ENCODE measurements around the gene PVRIG. TPM values are rescaled to one million over a fixed set of nuclear protein-coding genes. Genes with fewer than 3 reads are reported as not detected.

Gene PVRIG
- total and polyA plus RNA-seq, 2 of the 8 experiments (the other 6 are each of a cell fraction or from before 2014, with no cell fraction given) = 0.15 TPM; not detected in 1

- Histone ChIP-seq H4K5ac (ENCODE audit: insufficient read length, low read depth, low read length) (no peak overlapping the region), H2AK5ac (ENCODE audit: low read depth, low read length) (no peak overlapping the region), H3K23ac (ENCODE audit: insufficient read length) (no peak overlapping the region), H2BK120ac (replicated peaks; ENCODE audit: low read depth, low read length) (no peak overlapping the region), H4K91ac (replicated peaks; ENCODE audit: insufficient read length, low read length) (no peak overlapping the region), H3K27me3 (replicated peaks in 1 of 4; ENCODE audit: control insufficient read depth in 3 of 4, extremely low read depth in 1 of 4, insufficient read depth in 3 of 4, low read length in 3 of 4) (peaks cover 0 to 10% (median 2%) of the 10 kb centered on the region in 4 experiments; a peak in 1 of 7 replicates), H4K20me1 (replicated peaks in 1 of 2; ENCODE audit: control insufficient read depth in 1 of 2, insufficient read depth in 2 of 2, low read length in 2 of 2) (peaks cover 0 to 7% of the 10 kb centered on the region in 2 experiments), H3K9ac (replicated peaks in 1 of 4; ENCODE audit: extremely low read depth in 1 of 4, low read depth in 3 of 4, low read length in 3 of 4) (no peak overlapping the region), H3K4me1 (replicated peaks in 1 of 4; ENCODE audit: control insufficient read depth in 3 of 4, insufficient read depth in 4 of 4, low read length in 3 of 4) (peaks cover 11 to 27% (median 17%) of the 10 kb centered on the region in 4 experiments), H2AFZ (ENCODE audit: low read length) (no peak overlapping the region), H2BK5ac (ENCODE audit: low read depth, low read length) (no peak overlapping the region), H3K27ac (ENCODE audit: low read depth, low read length) (no peak overlapping the region), H3K36me3 (ENCODE audit: control insufficient read depth in 2 of 4, insufficient read depth in 4 of 4, low read length in 3 of 4) (peaks cover 0 to 8% (median 1%) of the 10 kb centered on the region in 4 experiments; a peak in 3 of 8 replicates), H2BK20ac (ENCODE audit: low read length) (no peak overlapping the region), H2BK12ac (ENCODE audit: low read depth, low read length) (no peak overlapping the region; the same call in 1 of the 2 replicates), H3K79me2 (ENCODE audit: control insufficient read depth in 1 of 2, insufficient read depth in 2 of 2, low read length in 2 of 2) (no peaks in the 10 kb centered on the region), H3K23me2 (ENCODE audit: low read depth, low read length) (peaks cover 14% of the 10 kb centered on the region; the same call in 1 of the 2 replicates), H3K14ac (ENCODE audit: insufficient read length) (no peak overlapping the region), H3K79me1 (ENCODE audit: low read depth, low read length) (no peaks in the 10 kb centered on the region; the same call in none of the 2 replicates), H3K4me2 (ENCODE audit: insufficient read depth in 1 of 2, low read depth in 2 of 2, low read length in 2 of 2) (peak overlapping the region; percentile 76 to 81), H3K4me3 (ENCODE audit: extremely low read depth in 1 of 4, insufficient read depth in 2 of 4, low read depth in 3 of 4, low read length in 4 of 4) (peak overlapping the region in 1 of 4 experiments; percentile 67; a peak in 2 of 8 replicates), H3K4ac (replicated peaks; ENCODE audit: insufficient read length, low read depth, low read length) (no peak overlapping the region), H4K8ac (ENCODE audit: extremely low read depth, insufficient read depth, low read length) (no peak overlapping the region), H3K9me3 (ENCODE audit: insufficient read depth in 2 of 2, low read depth in 1 of 2, low read length in 1 of 2) (no peaks in the 10 kb centered on the region), H3K56ac (replicated peaks; ENCODE audit: insufficient read length, low read depth, low read length) (no peak overlapping the region), H2BK15ac (ENCODE audit: low read length) (no peak overlapping the region), H3K18ac (ENCODE audit: extremely low read depth, low read length) (peak overlapping the region; percentile 32)
- WGBS, 2 experiments (ENCODE audit: extremely low coverage in 1 of 2, insufficient coverage in 1 of 2, insufficient read length in 1 of 2, insufficient replicate concordance in 2 of 2, low coverage in 1 of 2, low lambda C conversion rate in 2 of 2, missing lambda C conversion rate in 1 of 2) = 69% methylated on average over 11 of the region's 11 CpGs; no CpG with 5 or more reads in 1 of the 2 experiments
- DNase-seq (ENCODE audit: low read depth in 1 of 2, low spot score in 2 of 2) (no peak), FAIRE-seq (no peak)
- CTCF ChIA-PET (ENCODE audit: partially characterized antibody) = interaction anchor here (1.0 to 11.2 kb wide), 3 partner anchors 10 to 48 kb away, joined by 3 to 94 read pairs (median 3); no protein-coding TSS in a partner anchor
- POLR2A ChIA-PET (ENCODE audit: partially characterized antibody) = interaction anchor here (1.0 to 11.0 kb wide), 5 partner anchors 9 to 85 kb away, joined by 3 to 145 read pairs (median 8); partner anchors contain the start of gene TRAPPC14
- TF ChIP-seq PHF8 (conservative IDR thresholded peaks at IDR 0.05; ENCODE audit: low read depth, low read length) = no peak
Measured at GRCh38 chr7:100170101-100170897, 49.5 kb upstream of the PVRIG start.
